ENCODE data around the gene FNBP1. TPM values are rescaled to one million over a fixed set of nuclear protein-coding genes. Genes with fewer than 3 reads are reported as not detected.

FNBP1 gene
- 100 to 1,000 TPM; 194 to 199 TPM for total RNA-seq

GRCh38 chr9:130042885-130043653 is at the start of gene FNBP1:
TSS of gene FNBP1 (minus strand) at chr9:130043189. CDS start at chr9:130042975, 214 bp downstream.

GRCh38 chr9:130053504-130054324 is 10.7 kb upstream of the FNBP1 start, which contains the start of gene GPR107:
TSS of gene GPR107 (plus strand) at chr9:130053906. CDS start at chr9:130053933, 27 bp downstream.

Small RNA genes lying within 50 kb of the gene (microRNA-seq; reads per million reads assigned to microRNA genes)
- 1.3 reads per million for gene MIR6855 (ENCODE audit: borderline microRNAs expressed, borderline replicate concordance)

Other genes starting within 250 kb of the FNBP1 start
- gene TOR1B, start 240.0 kb downstream of the FNBP1 start, total RNA-seq = 10 to 100 TPM; 22.8 to 25.1 TPM
- 10 to 100 TPM; 44.3 to 44.5 TPM for gene TOR1A, start 219.1 kb downstream of the FNBP1 start, total RNA-seq
- 10 to 100 TPM; 72.5 to 73.6 TPM for gene C9orf78, start 207.9 kb downstream of the FNBP1 start, total RNA-seq
- 100 to 1,000 TPM; 108 to 109 TPM for gene USP20, start 207.7 kb downstream of the FNBP1 start, total RNA-seq
- 10 to 100 TPM; 20.1 to 20.4 TPM for gene GPR107, start 10.7 kb upstream of the FNBP1 start, total RNA-seq
- 1 to 10 TPM in 1 of 2 experiments, under 1 TPM in 1; 0.28 to 1.1 TPM for gene NCS1, start 129.2 kb upstream of the FNBP1 start, total RNA-seq
- gene HMCN2, start 222.6 kb upstream of the FNBP1 start, total RNA-seq = not detected